Neural progenitor cell (in vitro differentiated cells): ENCODE data around the gene ADGRD1. TPM values are rescaled to one million over a fixed set of nuclear protein-coding genes. Genes with fewer than 3 reads are reported as not detected.

ENCODE experiments used
- DNase-seq: peaks from one replicate; pipeline ENCODE4 v3.0.0-alpha.2; 2016; ENCODE audit warnings: low spot score
- H2AFZ ChIP-seq: fragments of 200-600 bp; sonication (generic); replicated peaks from 2 replicates; pipeline ENCODE4 v1.6.1; 2016; ENCODE audit warnings: antibody characterized with exemption
- H3F3A ChIP-seq: fragments of 200-600 bp; sonication (generic); 2 replicates; pipeline ENCODE4 v1.6.1; 2016; ENCODE audit warnings: antibody characterized with exemption, low read depth
- H3K27ac ChIP-seq: fragments of 200-600 bp; sonication (generic); 2 replicates; pipeline ENCODE4 v1.5.1; 2016; ENCODE audit warnings: mild to moderate bottlenecking
- H3K27me3 ChIP-seq: fragments of 200-600 bp; sonication (generic); 2 replicates; pipeline ENCODE4 v1.6.1; 2016; ENCODE audit warnings: mild to moderate bottlenecking, moderate library complexity
- H3K36me3 ChIP-seq: fragments of 200-600 bp; sonication (generic); 2 replicates; pipeline ENCODE4 v1.5.1; 2016
- H3K4me1 ChIP-seq: fragments of 200-600 bp; sonication (generic); 2 replicates; pipeline ENCODE4 v1.6.1; 2016; ENCODE audit warnings: mixed run types
- H3K4me2 ChIP-seq: fragments of 200-600 bp; sonication (generic); 2 replicates; pipeline ENCODE4 v1.6.1; 2016
- H3K4me3 ChIP-seq: fragments of 200-600 bp; sonication (generic); 2 replicates; pipeline ENCODE4 v1.5.1; 2016
- H3K79me2 ChIP-seq: fragments of 200-600 bp; sonication (generic); 2 replicates; pipeline ENCODE4 v1.6.1; 2016; ENCODE audit warnings: low read depth
- H3K9ac ChIP-seq: fragments of 200-600 bp; sonication (generic); 2 replicates; pipeline ENCODE4 v1.6.1; 2016
- H3K9me3 ChIP-seq: fragments of 200-600 bp; sonication (generic); 2 replicates; pipeline ENCODE4 v1.5.1; 2016; ENCODE audit warnings: low read depth
- H4K20me1 ChIP-seq: fragments of 200-600 bp; sonication (generic); 2 replicates; pipeline ENCODE4 v1.6.1; 2016; ENCODE audit warnings: low read depth
- H3K27ac Mint-ChIP-seq: 3 replicates; pipeline ENCODE4 v1.8.0; 2021; ENCODE audit warnings: mixed read lengths
- H3K27me3 Mint-ChIP-seq: 2 replicates; pipeline ENCODE4 v1.8.0; 2022; ENCODE audit warnings: low read depth, mild to moderate bottlenecking, inconsistent platforms, moderate library complexity, mixed read lengths; ENCODE audit not compliant: insufficient read depth
- H3K36me3 Mint-ChIP-seq: 3 replicates; pipeline ENCODE4 v1.8.0; 2021; ENCODE audit warnings: mixed read lengths
- H3K4me1 Mint-ChIP-seq: 3 replicates; pipeline ENCODE4 v1.8.0; 2021; ENCODE audit warnings: mixed read lengths
- H3K4me3 Mint-ChIP-seq: 3 replicates; pipeline ENCODE4 v1.8.0; 2021; ENCODE audit warnings: mild to moderate bottlenecking, moderate library complexity, mixed read lengths
- H3K9me3 Mint-ChIP-seq: 3 replicates; pipeline ENCODE4 v1.8.0; 2020; ENCODE audit warnings: mixed read lengths
- EZH2 ChIP-seq: fragments of 200-600 bp; sonication (generic); IDR thresholded peaks from 2 replicates; pipeline ENCODE4 v1.6.1; 2017; ENCODE audit warnings: antibody characterized with exemption, mild to moderate bottlenecking, moderate library complexity
- EZH2phosphoT487 ChIP-seq: fragments of 200-600 bp; sonication (generic); IDR thresholded peaks from 2 replicates; pipeline ENCODE4 v1.6.1; 2017; ENCODE audit warnings: antibody characterized with exemption
- total RNA-seq: library from RNA; depleted of rRNA; stranded (reverse); fragments of >200 nt; gene quantifications from 2 replicates; pipeline ENCODE4 v1.2.3, GENCODE V29; 2015; ENCODE audit warnings: low replicate concordance
- TF ChIP-seq, protein P1 (sequence below): fragments of 200-600 bp; sonication (generic); IDR thresholded peaks from 2 replicates; pipeline ENCODE4 v1.5.1; 2017; ENCODE audit warnings: antibody characterized with exemption, mild to moderate bottlenecking

Gene ADGRD1
- total RNA-seq, 1 donor from 2014 or later: not detected

DNA sequence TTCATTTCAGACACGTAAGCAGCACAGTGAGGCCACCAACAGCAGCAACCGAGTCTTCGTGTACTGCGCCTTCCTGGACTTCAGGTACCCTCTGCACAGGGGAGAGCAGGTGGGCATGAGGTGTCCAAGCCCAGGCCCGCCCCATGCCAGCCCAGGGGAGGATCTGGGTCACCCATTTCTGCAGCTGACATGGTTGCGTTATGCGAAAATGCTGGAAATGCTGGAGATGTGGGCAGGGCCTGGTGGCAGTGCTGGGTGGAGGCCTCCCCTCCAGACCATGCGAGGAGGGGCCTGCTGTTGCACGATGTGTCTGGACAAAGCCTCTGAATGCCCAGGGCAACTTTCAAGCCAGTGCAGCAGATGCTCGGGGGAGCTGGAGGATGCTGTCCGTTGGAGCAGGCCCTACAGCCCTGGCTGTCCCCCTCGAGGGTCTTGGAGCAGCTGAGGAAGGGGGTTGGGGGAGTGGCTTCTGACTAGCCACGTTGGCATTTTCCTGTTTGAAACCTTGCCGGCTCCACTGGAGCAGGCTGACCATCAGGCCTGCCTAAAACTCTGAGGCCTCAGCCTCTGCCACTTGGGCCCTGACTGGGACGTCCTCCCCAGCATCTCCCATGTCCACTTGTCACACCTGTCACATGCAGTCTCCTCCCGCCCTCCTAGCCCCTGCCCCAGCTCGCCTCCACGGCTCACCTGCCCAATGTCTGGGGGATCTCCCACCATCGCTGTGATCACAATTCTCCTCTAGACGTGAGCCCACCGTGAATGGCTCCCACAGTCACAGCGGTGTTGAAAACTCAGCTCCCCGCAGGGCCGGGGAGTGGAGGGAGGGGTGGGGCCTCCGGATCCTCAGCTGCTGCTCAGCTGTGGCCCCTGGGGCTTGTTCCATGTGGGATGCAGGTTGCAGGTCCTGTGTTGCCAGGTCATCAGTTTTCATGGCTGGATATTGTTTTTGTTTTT lies 123.4 kb downstream of the ADGRD1 start:
- H3K4me1 ChIP-seq: no peaks in the 10 kb centered on the region
- no peaks in the 10 kb centered on the region for H3K79me2 ChIP-seq
- no peak overlapping the region for H2AFZ ChIP-seq
- no peak overlapping the region for H3K4me2 ChIP-seq
- no peak overlapping the region for H3K27ac ChIP-seq
- H3K27me3 Mint-ChIP-seq: no peaks in the 10 kb centered on the region
- DNase-seq: no peak
- no peaks in the 10 kb centered on the region for H3K36me3 Mint-ChIP-seq
- H3K9me3 Mint-ChIP-seq: no peaks in the 10 kb centered on the region
- no peaks in the 10 kb centered on the region for H3F3A ChIP-seq
- TF ChIP-seq EZH2phosphoT487: no peak
- no peak for TF ChIP-seq EZH2
- TF ChIP-seq, protein P1, sequence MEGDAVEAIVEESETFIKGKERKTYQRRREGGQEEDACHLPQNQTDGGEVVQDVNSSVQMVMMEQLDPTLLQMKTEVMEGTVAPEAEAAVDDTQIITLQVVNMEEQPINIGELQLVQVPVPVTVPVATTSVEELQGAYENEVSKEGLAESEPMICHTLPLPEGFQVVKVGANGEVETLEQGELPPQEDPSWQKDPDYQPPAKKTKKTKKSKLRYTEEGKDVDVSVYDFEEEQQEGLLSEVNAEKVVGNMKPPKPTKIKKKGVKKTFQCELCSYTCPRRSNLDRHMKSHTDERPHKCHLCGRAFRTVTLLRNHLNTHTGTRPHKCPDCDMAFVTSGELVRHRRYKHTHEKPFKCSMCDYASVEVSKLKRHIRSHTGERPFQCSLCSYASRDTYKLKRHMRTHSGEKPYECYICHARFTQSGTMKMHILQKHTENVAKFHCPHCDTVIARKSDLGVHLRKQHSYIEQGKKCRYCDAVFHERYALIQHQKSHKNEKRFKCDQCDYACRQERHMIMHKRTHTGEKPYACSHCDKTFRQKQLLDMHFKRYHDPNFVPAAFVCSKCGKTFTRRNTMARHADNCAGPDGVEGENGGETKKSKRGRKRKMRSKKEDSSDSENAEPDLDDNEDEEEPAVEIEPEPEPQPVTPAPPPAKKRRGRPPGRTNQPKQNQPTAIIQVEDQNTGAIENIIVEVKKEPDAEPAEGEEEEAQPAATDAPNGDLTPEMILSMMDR: no peak
- no peaks in the 10 kb centered on the region for H4K20me1 ChIP-seq
- H3K4me3 Mint-ChIP-seq: no peak overlapping the region
- H3K27me3 ChIP-seq: no peaks in the 10 kb centered on the region
- H3K9me3 ChIP-seq: no peaks in the 10 kb centered on the region
- no peak overlapping the region for H3K27ac Mint-ChIP-seq
- no peaks in the 10 kb centered on the region for H3K36me3 ChIP-seq
- H3K4me1 Mint-ChIP-seq: peaks cover 3% of the 10 kb centered on the region
- H3K4me3 ChIP-seq: no peak overlapping the region
- no peak overlapping the region for H3K9ac ChIP-seq

DNA sequence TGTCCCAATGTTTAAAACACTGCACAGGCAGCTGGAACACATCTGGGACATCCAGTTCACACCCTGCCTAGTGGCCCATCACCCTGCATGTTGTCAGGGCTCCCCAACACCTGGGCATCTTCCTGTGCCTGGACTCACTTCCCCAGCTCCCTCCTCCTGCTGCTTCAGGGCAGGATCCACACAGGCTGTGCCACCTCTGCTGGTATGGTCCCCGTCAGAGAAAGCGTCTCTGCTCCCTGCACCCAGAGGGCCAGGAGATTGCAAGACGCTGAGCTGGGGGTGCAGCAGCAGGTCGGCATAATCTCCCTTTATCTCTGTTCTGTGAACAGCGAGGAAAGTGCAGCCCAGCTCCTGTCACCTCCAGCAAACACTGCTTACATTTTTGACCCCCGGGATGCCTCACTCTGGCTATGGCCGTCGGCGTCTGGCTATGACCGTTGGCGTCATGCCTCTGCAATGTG lies 124.3 kb downstream of the ADGRD1 start:
- H3K27ac Mint-ChIP-seq: no peak overlapping the region
- no peak for DNase-seq

DNA sequence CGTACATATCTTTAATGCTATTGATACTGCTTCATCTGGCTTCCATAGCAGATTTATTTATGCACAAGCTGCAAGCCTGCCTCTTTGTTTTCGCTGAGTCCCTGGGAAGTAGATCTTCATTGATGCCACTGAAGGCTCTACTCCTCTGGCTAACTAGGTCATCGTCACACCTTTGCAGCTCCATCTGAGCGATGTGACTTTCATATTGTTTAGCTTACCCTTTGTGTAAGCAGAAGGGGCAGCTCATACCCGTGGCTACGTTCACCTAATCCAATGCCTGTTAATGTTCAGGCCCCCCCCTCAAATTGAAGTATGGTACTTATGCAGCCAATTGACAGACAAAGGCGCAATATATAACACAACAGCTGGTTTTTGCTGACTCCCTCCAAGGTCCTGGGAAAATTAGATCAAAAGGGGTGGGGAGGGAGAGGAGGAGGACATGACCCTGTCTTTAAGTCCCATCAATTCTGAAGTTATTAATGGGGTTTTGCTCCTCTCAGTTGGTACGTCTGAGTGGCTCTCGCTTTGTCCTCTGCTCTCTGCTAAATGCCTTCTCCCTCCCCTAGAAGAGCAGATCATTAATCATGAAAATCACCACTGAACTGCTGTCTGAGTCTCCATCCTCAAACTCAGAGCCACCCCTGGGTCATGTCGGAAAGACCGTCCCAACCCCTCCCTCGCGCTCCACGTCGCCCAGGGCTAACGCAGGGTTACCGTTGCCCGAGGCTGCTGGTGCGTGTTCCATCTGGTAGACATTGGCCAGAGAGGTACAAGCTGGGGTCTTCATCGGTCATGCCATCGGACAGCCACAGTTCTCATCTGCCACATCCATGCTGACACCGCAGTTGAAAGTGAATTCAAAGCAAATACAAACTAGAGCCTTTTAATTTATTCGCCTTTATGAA lies 128.8 kb downstream of the ADGRD1 start:
- no peaks in the 10 kb centered on the region for H3K4me1 Mint-ChIP-seq
- Histone ChIP-seq H3K9ac (no peak overlapping the region), H3K36me3 (no peaks in the 10 kb centered on the region), H3K79me2 (no peaks in the 10 kb centered on the region), H4K20me1 (no peaks in the 10 kb centered on the region), H3K27me3 (no peaks in the 10 kb centered on the region), H3F3A (no peaks in the 10 kb centered on the region), H3K4me1 (no peaks in the 10 kb centered on the region), H2AFZ (no peak overlapping the region), H3K4me3 (no peak overlapping the region), H3K4me2 (no peak overlapping the region), H3K9me3 (no peaks in the 10 kb centered on the region), H3K27ac (no peak overlapping the region)
- H3K9me3 Mint-ChIP-seq: no peaks in the 10 kb centered on the region
- H3K4me3 Mint-ChIP-seq: no peak overlapping the region
- peaks cover 2% of the 10 kb centered on the region for H3K27me3 Mint-ChIP-seq
- TF ChIP-seq, protein P1: no peak
- no peak for TF ChIP-seq EZH2phosphoT487
- no peak for TF ChIP-seq EZH2
- H3K27ac Mint-ChIP-seq: no peak overlapping the region
- H3K36me3 Mint-ChIP-seq: no peaks in the 10 kb centered on the region
- DNase-seq: no peak

More for the DNA sequence above, 124.3 kb downstream of the ADGRD1 start:
- Histone ChIP-seq H3K27me3 (no peaks in the 10 kb centered on the region), H3K4me3 (no peak overlapping the region), H3K27ac (no peak overlapping the region), H3K36me3 (no peaks in the 10 kb centered on the region), H3K4me2 (no peak overlapping the region), H3K9ac (no peak overlapping the region), H3K9me3 (no peaks in the 10 kb centered on the region), H2AFZ (no peak overlapping the region), H3K4me1 (no peaks in the 10 kb centered on the region), H3K79me2 (no peaks in the 10 kb centered on the region), H4K20me1 (no peaks in the 10 kb centered on the region), H3F3A (no peaks in the 10 kb centered on the region)
- peaks cover 3% of the 10 kb centered on the region for H3K4me1 Mint-ChIP-seq
- TF ChIP-seq, protein P1: no peak
- TF ChIP-seq EZH2phosphoT487: no peak
- TF ChIP-seq EZH2: no peak
- H3K4me3 Mint-ChIP-seq: no peak overlapping the region
- H3K9me3 Mint-ChIP-seq: no peaks in the 10 kb centered on the region
- H3K27me3 Mint-ChIP-seq: no peaks in the 10 kb centered on the region
- H3K36me3 Mint-ChIP-seq: no peaks in the 10 kb centered on the region
